Lung microvascular endothelial cell (primary cell): ENCODE results near the gene TCP10L. TPM values are rescaled to one million over a fixed set of nuclear protein-coding genes. Genes with fewer than 3 reads are reported as not detected.
"Not testable (repeated sequence)": the region's sequence is repeated elsewhere in the genome, so short reads cannot be mapped to it uniquely, and the experiment has no call there.

Source experiments
- DNase-seq, 2 donors: peaks; one replicate each; pipeline versions ENCODE4 v3.0.0 to v3.0.0-alpha.2; 2010; ENCODE audit warnings: low read depth in 2 of 2
- total RNA-seq: library from RNA; depleted of rRNA; stranded (reverse); fragments of >200 nt; gene quantifications from 2 replicates; pipeline ENCODE4 v1.2.1, GENCODE V29; 2014

Gene TCP10L
- total RNA-seq, 1 donor from 2014 or later: 0.20 TPM

GRCh38 chr21:32587120-32587519 is 1.8 kb upstream of the TCP10L start:
- no peak for DNase-seq

DNA sequence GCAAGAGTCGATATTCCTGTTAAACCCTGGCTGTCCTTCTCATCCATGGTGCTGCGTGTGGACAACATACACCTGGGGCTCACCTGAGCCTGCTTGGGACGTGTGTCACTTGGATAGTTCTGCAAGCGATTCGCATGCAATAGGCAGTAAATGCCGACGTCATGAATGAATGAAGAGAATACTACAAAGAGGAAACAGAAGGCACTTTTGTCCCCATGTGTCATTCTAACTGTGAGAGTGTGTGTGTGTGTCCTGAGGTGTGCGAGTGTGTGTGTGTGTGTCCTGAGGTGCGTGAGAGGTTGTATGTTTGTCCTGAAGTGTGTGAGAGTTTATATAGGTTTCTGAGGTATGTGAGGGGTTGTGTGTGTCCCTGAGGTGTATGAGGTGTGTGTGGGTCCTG is 647 bp upstream of the TCP10L start:
- no peak for DNase-seq

- no peak for DNase-seq
Observed at GRCh38 chr21:32584472-32584871, 851 bp downstream of the TCP10L start.

DNA sequence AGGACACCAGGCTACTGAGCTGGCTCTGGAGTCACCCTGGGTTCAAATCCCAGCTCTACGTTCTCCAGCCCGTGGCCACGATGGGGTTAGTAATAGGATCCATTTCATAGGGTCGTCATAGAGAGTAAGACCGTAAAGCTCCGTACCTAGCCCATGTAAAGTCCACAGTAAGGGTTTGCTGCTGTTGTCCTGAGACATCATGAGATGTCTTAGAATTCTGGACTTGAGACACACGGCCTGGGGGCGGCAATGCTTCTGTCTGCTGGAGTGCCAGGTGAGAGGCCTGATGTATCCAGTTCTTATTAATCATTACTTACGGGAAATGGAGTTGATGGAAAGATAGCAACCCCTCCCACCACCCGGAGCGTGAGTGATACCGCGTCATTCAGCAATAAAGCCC is 3.6 kb downstream of the TCP10L start:
- no peak for DNase-seq

DNA sequence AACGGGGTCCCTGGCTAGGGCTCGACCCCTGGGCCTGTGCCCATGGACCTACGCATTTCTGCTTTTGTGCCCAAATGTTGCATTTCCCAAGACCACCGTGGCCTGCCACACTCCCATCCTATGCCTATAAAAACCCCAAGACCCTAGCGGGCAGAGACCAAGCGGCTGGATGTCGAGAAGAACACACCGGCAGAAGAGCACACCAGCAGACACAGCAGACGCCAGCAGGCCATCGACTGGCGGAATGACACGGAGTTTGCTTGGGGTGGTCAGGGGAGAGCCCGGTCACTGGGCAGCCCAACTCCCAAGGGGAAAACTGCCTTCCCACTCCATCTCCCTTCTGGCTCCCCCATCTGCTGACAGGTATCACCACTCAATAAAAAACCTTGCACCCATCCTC is 4.4 kb downstream of the TCP10L start:
- DNase-seq: no peak

DNA sequence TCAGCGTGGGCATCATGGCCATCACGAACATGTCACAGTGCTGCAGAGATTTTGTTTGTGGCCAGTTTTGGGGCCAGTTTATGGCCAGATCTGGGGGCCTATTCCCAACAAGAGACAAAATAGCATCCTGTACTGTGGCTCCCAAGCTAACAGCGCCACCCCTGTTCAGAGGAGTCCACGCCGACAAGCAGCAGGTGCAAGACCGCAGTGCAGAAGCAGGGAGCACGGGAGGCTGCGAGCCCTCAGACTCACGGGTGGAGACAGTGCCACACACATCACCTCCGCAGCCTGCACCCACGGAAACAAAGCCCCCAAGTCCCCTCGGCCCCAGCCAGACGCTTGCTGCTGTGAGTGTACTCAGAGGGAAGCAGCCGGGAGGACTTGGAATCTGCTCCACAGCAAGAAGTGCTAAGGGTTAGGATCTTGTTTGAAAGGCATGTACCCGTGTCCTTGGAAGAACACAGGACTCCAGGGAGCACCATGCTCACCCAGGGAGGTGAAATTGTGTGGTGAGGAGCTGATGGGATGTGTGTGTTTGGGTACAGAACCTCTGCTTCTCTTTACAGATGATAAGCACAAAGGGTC is 7.1 kb downstream of the TCP10L start:
- peak; percentile 25 to 36 for DNase-seq

DNA sequence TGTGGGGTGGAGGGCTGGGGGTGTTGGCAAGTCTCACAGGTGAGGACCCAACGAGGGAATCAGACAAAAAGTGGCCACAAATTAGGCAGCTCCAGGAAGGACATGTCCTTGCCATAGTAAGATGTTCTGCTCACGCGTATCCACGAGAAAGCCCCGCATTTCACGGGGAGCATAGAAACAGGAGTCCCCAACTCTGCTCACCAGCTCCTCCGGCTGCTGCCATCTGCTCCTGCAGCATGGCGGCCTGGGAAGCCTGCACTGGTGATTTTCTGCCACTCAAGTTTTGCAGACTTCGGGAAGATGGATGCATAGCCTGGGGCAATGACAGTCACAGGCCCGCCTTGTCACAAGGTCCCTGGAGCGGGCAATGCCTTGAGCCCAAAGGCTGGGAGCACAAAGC is 9.3 kb downstream of the TCP10L start:
- no peak for DNase-seq

GRCh38 chr21:32574946-32575925 is 10.1 kb downstream of the TCP10L start:
- DNase-seq: no peak

DNA sequence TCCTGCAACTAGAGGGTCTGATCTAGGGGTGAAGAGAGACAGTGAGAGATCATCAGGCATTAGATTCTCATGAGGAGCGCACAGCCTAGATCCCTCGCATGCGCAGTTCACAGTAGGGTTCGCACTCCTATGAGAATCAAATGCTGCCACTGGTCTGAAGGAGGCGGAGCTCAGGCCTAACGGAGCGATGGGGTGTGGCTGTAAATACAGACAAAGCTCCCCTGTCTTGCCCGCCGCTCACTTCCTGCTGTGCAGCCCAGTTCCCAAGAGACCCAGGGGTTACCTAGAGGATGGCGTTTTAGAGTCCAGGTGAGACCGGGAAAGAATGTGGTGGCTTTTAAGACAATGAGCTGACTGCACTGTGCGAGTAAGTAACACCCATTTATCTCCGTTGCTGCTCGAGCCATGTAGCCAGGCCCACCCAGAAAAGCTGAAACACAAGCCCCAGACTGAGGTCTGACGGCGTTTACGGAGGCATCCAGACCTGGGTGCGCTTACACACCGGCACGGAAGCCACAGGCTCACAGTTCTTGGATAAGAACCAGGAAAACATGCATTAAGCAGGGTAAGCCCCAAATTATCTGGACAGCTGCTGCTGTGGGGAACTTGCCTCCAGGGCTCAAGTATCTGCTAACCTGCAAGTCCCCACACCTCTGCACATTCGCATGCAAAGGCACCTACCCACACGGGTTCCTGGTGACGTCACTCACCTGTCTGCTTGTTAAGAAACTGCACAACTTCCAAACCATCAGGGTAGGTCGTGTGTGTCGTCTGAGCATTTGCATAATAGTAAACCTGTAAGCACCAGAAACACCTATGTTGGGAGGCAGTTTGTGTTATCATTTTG is 12.5 kb downstream of the TCP10L start:
- DNase-seq: no peak

DNA sequence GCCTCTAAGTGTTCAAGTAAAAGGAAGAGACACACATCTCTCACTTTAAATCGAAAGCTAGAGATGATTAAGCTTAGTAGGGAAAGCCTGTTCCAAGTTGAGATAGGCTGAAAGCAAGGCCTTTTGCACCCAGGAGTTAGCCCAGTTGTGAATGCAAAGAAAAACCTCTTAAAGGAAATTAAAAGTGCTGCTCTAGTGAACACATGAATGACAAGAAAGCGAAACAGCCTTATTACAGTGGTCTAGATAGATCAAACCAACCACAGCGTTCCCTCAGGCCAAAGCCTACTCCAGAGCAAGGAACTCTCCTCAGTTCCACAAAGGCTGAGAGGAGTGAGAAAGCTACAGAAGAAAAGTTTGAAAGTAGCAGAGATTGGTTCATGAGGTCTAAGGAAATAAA is 14.9 kb downstream of the TCP10L start:
- DNase-seq: no peak

DNA sequence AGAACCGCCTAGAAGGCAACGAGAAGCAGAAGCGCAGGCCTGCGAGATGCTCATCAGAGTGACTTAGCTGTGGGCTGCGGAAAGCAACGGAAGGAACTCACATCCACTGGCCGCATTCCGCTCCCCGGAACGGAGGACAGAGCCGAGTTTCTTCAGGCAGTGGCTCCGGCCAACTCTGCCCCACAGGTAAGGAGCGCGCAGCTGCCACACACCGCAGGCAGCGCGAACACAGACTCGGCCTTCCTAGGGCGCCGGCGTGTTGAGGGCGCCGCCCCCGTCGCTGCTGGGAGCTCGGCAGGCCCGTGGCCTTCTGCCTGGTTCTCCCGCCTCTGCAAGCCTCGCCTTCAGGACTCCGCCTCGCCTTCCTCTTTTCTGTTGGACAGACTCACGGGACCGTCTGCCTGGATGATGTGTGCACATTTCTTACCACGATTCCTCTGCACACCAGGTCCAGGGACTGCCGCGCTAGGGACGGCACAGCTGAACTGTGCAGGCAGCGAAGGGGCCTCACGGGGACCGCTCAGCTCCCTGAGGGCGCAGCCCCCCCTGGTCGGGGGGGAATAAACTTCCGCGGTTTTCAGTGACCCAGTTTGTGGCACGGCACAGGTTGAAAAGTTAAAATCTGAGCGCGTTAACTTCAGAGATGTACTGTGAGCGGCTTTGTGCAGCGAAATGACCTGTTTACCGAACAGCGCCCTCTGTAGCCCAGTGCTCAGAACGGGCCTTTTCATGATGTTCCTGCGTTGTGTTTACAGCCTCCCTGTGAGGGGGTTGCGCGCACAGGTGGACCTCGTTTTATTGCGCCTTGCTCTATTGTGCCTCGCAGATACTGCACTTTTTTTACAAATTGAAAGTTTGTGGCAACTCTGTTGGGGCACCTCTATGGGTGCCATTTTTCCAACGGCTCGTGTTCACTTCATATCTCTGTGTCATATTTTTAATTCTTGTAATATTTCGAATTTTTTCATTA is 15.8 kb downstream of the TCP10L start:
- DNase-seq: peak; percentile 91 to 92

DNA sequence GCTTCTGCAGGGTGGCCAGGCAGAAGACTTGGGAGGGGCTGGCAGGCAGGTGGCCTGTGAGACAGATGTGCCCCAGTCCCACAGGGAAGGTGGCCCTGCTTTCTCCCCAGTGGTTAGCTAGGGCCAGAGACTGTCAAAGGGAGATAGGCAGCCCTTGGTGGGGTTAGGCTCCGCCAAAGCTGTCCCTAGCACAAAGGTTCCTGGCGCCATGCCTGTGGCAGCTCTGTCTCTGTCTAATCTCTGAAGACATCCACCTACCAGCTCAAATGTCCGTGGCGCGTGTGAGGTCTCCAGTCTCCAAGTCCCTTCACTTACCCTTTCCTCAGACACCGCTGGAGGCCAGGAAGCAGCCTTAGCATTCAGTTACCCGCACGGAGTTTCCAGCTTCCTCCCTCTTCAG is 17.7 kb downstream of the TCP10L start:
- no peak for DNase-seq

GRCh38 chr21:32566741-32567389 is 18.5 kb downstream of the TCP10L start:
- DNase-seq: no peak

GRCh38 chr21:32565856-32566465 is 19.4 kb downstream of the TCP10L start:
- no peak for DNase-seq

GRCh38 chr21:32562915-32563314 is 22.4 kb downstream of the TCP10L start:
- no peak for DNase-seq

DNA sequence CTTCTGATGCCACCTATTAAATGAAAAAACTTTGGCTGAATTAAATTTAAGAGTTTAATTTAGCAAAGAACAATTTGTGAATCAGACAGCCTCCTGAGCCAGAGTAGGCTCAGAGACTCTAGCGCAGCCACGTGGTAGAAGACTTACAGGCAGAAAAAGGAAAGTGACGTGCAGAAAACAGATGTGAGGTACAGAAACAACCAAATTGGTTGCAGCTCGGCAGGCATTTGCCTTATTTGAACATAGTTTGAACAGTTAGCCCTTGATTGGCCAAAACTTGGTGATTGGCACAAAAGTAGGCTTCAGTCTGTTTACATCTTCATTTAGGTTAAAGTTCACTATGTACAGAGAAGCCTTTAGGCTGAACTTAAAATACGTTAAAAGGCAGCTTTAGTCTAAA is 22.9 kb downstream of the TCP10L start:
- DNase-seq: peak; percentile 79 to 85

GRCh38 chr21:32561476-32561875 is 23.8 kb downstream of the TCP10L start:
- DNase-seq: not testable (repeated sequence)

- DNase-seq: no peak
Observed at GRCh38 chr21:32560896-32561295, 24.4 kb downstream of the TCP10L start.

DNA sequence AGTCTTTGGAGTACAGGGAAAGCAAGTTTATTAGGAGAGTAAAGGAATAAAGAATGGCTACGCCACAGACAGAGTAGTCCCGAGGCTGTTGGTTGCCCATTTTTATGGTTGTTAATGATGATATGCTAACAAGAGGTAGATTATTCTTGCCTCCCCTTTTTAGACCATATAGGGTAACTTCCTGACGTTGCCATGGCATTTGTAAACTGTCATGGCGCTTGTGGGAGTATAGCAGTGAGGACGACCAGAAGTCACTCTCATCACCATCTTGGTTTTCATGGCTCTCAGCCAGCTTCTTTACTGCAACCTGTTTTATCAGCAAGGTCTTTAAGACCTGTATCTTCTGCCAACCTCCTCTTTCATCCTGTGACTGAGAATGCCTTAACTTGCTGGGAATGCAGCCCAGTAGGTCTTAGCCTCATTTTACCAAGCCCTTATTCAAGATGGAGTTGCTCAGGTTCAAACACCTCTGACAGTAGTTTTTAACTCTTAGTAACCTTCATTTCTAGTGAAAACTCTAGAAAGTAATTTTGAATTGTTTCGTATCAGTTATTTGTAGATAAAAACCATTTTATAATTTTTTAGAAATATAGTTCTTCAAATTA is 26.2 kb downstream of the TCP10L start:
- DNase-seq: no peak
